ELR (cell line): ENCODE measurements around the gene LRCH1.
"Not testable (repeated sequence)": the region's sequence is repeated elsewhere in the genome, so short reads cannot be mapped to it uniquely, and the experiment has no call there.

Experiments
- DNase-seq: peaks from one replicate; pipeline ENCODE4 v3.0.0-alpha.2; 2015; ENCODE audit warnings: low read depth

Gene LRCH1, protein sequence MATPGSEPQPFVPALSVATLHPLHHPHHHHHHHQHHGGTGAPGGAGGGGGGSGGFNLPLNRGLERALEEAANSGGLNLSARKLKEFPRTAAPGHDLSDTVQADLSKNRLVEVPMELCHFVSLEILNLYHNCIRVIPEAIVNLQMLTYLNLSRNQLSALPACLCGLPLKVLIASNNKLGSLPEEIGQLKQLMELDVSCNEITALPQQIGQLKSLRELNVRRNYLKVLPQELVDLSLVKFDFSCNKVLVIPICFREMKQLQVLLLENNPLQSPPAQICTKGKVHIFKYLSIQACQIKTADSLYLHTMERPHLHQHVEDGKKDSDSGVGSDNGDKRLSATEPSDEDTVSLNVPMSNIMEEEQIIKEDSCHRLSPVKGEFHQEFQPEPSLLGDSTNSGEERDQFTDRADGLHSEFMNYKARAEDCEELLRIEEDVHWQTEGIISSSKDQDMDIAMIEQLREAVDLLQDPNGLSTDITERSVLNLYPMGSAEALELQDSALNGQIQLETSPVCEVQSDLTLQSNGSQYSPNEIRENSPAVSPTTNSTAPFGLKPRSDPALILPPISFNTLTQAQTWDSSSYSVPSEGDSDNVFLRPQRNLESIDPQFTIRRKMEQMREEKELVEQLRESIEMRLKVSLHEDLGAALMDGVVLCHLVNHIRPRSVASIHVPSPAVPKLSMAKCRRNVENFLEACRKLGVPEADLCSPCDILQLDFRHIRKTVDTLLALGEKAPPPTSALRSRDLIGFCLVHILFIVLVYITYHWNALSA

GRCh38 chr13:46552889-46553520 is at the start of gene LRCH1:
Gene LRCH1, plus strand, starts transcription at chr13:46553170. Its CDS starts 227 bp downstream, at chr13:46553397.
- peak; percentile 93 for DNase-seq

GRCh38 chr13:46504036-46504435 is 48.9 kb upstream of the LRCH1 start:
- DNase-seq: no peak

DNA sequence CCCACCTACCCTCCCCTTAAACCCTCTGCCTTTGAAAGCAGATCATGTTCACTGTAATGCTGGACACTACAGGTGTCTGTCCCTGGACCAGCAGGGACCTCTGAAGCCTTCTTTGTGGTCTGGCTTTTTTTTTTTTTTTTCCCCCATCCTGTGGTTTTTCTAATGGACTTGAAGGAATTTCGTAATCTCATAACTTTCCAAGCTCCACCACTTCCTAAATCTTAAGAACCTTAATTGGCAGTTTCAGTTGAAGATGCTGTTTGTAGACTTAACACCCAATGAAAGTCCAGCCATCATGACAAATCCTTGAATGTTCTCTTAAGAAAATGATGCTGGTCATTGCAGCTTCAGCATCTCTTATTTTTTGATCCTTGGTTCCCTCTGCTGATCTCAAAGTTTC is 45.0 kb upstream of the LRCH1 start:
- no peak for DNase-seq

- no peak for DNase-seq
These were observed 43.0 kb upstream of the LRCH1 start for GRCh38 chr13:46509981-46510380.

DNA sequence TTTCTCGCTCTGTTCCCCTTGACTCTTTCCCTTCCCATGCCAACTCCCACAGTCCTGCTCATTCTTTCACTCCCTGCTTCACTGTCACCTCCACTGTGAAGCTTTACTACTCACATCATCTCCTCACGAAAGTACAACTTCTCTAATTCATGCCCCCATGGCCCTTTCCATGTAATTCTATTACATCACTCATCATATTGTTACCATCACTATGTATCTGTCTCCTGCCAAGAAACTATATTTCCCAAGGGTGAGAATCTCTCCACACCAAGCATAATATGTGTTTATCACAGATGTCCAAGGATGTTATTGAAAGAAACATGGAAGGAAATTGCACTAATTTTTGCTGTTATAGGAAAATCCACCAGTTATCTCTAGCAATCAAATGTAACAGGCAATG is 37.2 kb upstream of the LRCH1 start:
- no peak for DNase-seq

DNA sequence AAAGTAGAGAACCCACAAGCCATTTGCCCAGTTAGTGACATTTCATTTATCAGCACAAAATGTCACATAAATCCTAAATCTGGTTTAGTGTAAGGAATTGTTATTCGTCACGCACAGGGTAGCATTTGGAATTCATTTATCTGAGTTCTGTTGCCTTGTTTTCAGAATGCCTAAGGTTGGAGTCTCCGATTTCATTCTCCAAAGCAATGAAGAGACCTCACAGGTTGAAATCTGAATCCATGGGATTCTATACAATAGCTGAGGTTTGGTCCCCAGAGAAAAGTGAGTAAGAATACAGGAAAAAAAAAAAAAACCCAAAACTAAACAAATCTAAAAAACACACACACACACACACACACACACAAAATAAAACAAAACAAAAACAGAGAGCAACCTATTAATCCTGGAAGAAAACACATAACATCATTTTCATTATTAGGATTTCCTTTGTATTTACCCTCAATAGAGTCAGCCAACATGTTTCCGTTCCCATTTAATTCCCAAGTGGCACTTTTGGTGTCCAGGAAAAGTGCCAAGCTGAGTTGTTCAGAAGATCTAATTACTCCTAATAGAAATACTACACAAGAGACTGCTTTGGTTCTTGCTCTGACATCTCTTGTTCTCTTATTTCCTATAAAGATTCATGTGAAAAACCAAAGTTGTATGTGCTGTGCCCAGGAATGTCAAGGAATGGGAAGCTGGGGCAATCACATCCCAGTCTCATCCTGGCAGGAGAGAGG is 36.2 kb upstream of the LRCH1 start:
- DNase-seq: no peak

DNA sequence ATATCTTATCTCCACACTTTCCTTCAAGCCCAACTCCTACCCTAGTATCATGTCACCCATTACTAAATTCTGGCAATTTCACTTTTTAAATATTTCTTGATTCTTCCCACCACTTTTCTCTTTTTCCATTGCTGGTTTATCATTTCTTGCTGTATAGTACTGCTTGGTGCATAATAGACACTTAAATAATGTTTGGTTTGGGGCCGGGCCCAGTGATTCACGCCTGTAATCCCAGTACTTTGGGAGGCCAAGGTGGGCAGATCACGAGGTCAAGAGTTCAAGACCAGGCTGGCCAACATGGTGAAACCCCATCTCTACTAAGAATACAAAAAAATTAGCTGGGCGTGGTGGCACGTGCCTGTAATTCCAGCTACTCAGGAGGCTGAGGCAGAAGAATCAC is 35.2 kb upstream of the LRCH1 start:
- not testable (repeated sequence) for DNase-seq

DNA sequence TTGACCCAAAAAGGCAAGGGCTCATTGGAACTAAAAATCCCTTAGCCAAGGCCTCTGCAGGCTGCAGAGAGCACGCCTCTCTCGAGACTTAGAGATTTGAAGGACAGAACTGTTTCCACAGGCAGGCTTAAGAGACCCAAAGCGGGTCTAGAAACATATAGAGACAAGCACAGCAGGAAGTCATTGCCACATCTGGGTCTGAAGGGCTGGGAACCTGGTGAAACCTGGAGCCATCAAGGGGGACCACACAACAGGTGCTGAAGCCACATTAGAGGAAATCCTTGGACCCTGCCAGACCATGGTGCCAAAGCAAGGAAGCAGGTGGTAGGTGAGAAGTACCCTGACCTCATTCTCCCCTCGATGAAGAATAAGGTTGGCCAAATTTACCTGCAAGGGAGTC is 33.8 kb upstream of the LRCH1 start:
- DNase-seq: no peak

DNA sequence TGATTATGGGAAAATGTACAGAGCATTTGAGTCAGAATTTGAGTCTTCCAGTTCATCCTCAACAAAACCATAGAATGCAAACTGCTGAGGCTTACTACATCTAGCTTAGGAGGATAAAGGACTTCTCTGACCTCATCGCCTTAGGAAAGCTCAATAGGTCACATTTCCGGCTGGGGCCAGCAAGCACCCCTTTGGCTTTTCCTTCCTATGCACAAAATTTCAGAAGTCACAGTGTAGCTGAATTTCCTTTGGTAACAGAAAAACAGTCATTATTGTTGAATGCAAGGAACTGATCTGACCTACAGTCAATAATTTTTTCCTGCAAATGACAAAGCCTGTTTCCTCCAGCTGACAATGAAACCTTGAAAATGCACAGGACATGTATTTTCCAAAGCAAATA is 32.8 kb upstream of the LRCH1 start:
- no peak for DNase-seq

GRCh38 chr13:46521486-46521885 is 31.5 kb upstream of the LRCH1 start:
- DNase-seq: no peak

DNA sequence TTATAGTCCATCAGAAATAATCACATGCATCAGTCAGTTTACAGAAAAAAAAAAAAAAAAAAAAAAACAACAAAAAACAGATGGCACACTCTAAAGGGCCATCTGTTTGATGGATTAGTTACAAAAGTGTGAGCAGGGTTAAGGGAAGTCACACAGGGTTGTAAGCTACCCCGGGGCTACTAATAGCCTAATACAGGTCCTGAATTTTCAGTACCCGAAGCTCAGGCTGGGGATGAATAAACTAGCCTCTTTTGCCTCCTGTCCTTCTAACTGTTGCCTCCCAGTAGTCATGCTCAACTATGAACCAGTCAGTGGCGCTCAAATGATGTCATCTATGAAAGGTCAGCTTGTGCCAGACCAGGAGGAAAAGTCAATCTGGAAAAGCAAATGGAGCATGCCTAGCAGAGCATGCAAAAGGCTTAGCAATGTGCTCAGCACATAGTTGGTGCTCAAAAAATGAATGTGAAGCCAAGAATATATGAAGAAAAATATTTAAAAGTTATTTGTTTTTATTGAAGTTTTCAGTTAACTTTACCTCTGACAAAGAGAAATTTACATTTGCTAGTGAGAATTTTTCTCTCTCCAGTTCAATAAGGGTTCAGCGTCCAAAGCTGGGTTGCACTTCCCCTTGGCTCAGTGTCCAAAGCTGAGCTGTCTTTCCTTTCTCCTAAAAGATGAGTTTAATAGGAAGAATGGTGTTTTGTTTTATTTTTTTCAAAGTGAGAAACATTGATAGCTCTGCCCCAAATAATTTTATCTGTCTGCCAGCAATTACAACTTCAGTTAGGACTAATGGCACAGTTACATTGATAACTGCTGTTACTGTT is 30.8 kb upstream of the LRCH1 start:
- no peak for DNase-seq

- no peak for DNase-seq
These were observed 30.3 kb upstream of the LRCH1 start for GRCh38 chr13:46522748-46523030.

GRCh38 chr13:46523972-46524752 is 28.8 kb upstream of the LRCH1 start:
- DNase-seq: no peak

GRCh38 chr13:46526100-46526735 is 26.8 kb upstream of the LRCH1 start:
- DNase-seq: no peak

DNA sequence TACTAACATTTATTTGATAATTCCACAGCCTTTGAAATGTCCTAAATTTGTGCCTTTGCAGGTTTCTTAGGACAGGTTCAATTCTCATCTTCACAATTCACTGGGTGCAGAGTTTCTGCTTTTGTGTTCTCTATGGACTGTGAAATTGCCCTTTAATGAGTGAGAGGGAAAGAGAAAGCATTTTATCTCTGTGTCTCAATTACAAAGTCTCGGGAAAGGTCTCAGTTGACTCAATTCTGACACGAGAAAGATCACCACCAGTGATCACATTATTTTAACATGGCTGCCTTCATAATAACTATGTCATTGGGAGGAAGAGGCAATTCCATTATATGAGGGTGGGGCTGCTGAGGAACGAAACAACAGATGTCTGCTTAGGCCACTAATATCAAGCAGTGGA is 26.2 kb upstream of the LRCH1 start:
- no peak for DNase-seq

- DNase-seq: no peak
These were observed 25.7 kb upstream of the LRCH1 start for GRCh38 chr13:46527237-46527636.

GRCh38 chr13:46529216-46529919 is 23.6 kb upstream of the LRCH1 start:
- no peak for DNase-seq

- peak; percentile 50 for DNase-seq
These were observed 22.7 kb upstream of the LRCH1 start for GRCh38 chr13:46530084-46530935.

DNA sequence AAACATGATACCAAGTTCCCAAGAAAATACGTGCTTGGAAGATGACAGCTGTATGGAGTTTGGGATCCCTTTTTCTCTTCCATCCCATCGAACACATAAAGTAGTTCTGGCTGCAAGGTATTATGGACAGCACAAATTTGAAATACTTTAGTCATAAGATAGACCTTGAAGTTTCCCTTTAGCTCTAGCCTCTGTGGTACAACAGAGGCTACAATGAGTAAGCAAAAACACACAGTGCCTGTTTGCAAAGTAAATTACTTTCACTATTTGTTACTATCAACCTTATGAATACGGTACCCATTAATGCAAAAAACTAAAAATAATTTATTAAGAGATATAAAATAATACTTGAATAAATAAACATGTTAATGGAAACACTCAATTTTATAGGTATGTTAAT is 21.0 kb upstream of the LRCH1 start:
- no peak for DNase-seq
